HG02852 (cell line): ENCODE data around the gene CCDC12.

Source experiments
- ATAC-seq: cut with Tn5 transposase; IDR thresholded peaks from one replicate; pipeline ENCODE4 v1.9.1; 2021; ENCODE audit warnings: mild to moderate bottlenecking, moderate library complexity; ENCODE audit not compliant: unreplicated experiment

The CCDC12 gene

GRCh38 chr3:46882377-46883053, 94.0 kb downstream of the CCDC12 start:
- no peak for ATAC-seq

DNA sequence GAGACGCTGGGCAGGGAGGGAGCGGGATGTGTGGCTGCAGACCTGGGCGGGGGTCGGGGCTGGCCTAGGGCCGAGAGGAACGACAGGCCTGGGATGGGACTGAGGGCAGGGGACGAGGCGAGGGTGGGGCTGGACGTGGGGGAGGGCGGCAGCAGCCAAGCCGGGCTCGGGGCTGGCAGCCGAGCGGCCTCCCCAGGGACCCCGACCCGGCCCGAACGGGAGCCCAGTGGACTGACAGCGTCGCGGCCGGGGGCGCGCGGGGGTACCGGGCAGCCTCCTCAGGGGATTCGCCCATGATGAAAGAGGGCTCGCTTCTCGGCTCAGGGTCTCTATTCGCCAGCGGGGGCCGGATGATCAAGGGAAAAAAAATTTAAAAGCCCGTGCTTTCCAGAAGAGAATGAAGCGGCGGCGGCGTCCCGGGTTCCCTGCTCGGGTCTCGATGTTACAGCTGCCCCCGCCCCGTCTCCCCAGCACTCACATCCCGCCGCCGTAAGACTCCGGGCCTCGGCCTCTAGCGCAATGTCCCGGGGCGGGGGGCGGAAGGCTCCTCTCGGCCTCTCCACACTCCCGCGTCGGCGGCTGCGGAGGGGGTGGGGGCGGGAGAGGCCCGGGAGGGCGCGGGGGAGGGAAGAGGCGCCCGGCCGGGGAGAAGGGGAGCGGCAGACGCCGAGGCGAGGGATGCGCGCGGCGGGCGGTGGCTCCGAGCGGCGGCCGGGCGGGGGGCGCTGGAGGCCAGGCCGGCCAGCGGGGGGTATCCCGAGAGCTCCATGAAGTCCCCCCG, 94.8 kb downstream of the CCDC12 start:
- ATAC-seq: no peak

DNA sequence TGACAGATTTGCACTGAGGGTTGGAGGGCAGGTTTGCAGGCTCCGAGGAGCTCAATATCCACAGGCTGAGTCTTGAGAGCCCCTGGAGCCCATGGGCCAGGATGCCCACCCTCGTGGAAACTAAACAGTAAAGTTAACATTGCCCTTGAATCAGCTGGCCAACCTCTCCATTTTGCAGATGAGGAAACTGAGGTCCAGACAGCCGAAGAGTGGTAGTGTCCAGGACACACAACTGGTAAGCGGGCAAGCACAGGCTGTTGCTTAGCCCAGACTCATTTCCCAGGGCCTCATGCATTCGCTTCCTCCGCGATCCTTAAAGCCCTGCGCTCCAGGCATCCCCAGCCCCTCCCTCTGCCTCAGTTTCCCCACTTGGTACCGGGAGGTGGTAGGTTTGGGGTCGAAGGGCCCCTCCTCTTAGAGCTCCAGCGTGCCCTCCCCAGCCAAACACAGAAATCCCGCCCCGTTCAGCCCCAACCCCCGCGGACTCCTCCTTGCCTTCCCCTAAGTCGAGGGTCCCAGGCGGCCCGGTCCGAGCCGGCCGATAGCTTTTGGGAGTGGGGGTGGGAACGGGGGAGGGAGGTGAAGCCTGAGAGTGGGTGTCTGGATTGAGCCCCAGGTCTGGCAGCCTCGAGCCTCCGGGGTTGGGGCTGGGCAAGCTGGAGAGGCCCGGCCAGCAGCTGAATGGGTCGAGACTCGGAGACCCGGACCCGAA, 95.5 kb downstream of the CCDC12 start:
- no peak for ATAC-seq

GRCh38 chr3:46878781-46879436, 97.6 kb downstream of the CCDC12 start:
- ATAC-seq: no peak

GRCh38 chr3:46877406-46878125, 99.0 kb downstream of the CCDC12 start, which contains the start of gene PTH1R:
TSS of gene PTH1R (plus strand) at chr3:46877721. CDS start at chr3:46883560, 5,839 bp downstream.
- ATAC-seq: no peak

- ATAC-seq: no peak
Measured at GRCh38 chr3:46876313-46877300, 99.9 kb downstream of the CCDC12 start.

DNA sequence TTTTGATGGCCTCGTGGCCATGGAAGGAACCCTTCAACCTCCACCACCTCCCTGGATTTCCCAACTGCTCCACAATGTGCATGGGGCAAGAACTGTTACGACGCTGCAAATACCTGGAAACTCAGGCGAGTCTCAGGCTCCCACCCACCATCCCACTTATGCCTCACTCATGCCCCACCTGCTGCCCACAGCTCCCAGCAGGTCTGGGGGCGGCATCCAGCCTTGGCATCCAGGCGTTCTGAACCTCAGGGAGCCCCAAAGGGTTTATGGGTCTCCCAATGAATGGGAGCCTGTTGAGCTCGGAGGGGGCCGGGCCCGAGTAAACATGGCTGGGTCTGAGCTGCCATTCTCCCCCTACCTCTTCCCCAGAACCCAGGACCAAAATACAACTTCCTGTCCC, 101.0 kb downstream of the CCDC12 start:
- ATAC-seq: no peak

DNA sequence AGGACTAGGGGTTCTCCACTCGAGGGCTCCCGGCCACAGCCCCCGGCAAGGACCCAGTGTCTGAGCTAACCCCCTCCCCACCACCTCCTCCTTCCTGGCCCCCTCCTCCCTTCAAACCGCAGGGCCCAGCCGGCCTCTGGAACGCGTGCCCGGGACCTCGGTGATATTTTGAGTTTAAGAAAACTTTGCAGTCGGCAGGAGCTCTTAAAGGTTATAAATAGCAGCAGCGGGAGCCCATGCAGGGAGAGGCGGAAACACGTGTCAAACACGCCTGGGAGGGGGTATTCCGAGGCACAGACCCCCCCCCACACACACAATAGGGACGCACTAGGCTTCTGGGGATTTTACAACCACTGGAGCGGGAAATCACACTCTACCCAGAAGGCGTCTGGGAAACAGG, 102.1 kb downstream of the CCDC12 start:
- no peak for ATAC-seq

DNA sequence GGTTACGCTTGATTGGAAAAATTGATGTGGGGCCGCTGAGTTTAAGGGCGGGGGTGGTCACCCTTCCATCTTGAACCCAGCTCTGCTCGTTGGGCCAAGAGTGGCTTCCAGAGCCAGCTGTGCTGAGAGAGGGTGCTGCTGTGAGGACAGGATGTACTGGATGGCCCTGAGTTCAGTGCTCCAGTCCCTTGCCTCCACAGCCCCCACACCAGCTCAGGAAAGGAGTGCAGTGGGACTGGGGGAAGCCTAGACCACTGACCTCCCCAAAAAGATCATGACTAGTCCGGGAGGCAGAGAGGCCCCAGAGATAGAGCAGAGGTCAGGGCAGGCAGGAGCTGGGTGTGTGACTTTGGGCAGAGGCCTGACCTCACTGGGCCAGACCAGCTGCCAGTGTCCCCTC, 103.0 kb downstream of the CCDC12 start:
- ATAC-seq: no peak
